A549 (cell line): Measurements from ENCODE around the gene DHX15. TPM values are rescaled to one million over a fixed set of nuclear protein-coding genes. Genes with fewer than 3 reads are reported as not detected.
A peak's percentile ranks its signal among the peaks of the same experiment; 100 is the strongest.
"Not testable (repeated sequence)": the region's sequence is repeated elsewhere in the genome, so short reads cannot be mapped to it uniquely, and the experiment has no call there.

Source experiments
- ATAC-seq, 2 experiments: fragments of 200-7000 bp in 1 of 2; fragments of >200 bp in 1 of 2; cut with Nextera tagmentation in 1 of 2; cut with Tn5 transposase in 1 of 2; 3 replicates each; pipeline versions ENCODE4 v1.8.0 to v1.9.1; 2018 to 2020; ENCODE audit warnings: mild to moderate bottlenecking in 1 of 2, moderate library complexity in 1 of 2
- CTCF ChIA-PET: fragments of 300-600 bp; sonication (Branson Sonifier 250); formaldehyde crosslinking; extraction: SDS; loops from one replicate; lab custom pipeline; 2021; ENCODE audit warnings: antibody characterized with exemption, inconsistent platforms; lab: Yijun Ruan, JAX
- POLR2A ChIA-PET: fragments of 350-600 bp; formaldehyde crosslinking; extraction: SDS; loops from one replicate; lab custom pipeline; 2021; ENCODE audit warnings: antibody characterized with exemption, inconsistent platforms; lab: Yijun Ruan, JAX
- DNase-seq, 2 experiments: peaks; one replicate each; pipeline versions ENCODE4 v3.0.0 to v3.0.0-alpha.2; 2011 to 2016; ENCODE audit warnings: low read depth in 1 of 2, low spot score in 1 of 2
- FAIRE-seq: peaks from 2 replicates; lab custom pipeline; 2011; peaks lifted over from hg19 to GRCh38; lab: Jason Lieb, UNC
- H3K27ac ChIP-seq, 2 experiments: fragments of >200 bp; sonication (Bioruptor Twin); formaldehyde crosslinking; 3 replicates each; pipeline ENCODE4 v1.5.1; 2016 to 2017
- H3K4me1 ChIP-seq: fragments of >200 bp; sonication (Bioruptor Twin); formaldehyde crosslinking; 3 replicates; pipeline ENCODE4 v1.6.1; 2016
- H3K4me2 ChIP-seq: fragments of >200 bp; sonication (Bioruptor Twin); formaldehyde crosslinking; 3 replicates; pipeline ENCODE4 v1.6.1; 2016
- H3K4me3 ChIP-seq: fragments of >200 bp; sonication (Bioruptor Twin); formaldehyde crosslinking; 3 replicates; pipeline ENCODE4 v1.5.1; 2016
- H3K9me3 ChIP-seq: fragments of >200 bp; sonication (Bioruptor Twin); formaldehyde crosslinking; 3 replicates; pipeline ENCODE4 v1.6.1; 2016
- BHLHE40 ChIP-seq: IDR thresholded peaks from 2 replicates; pipeline ENCODE4 v1.6.1; 2012; ENCODE audit warnings: low read depth, low read length, inconsistent platforms
- CBX2 ChIP-seq: fragments of 200-600 bp; sonication (generic); IDR thresholded peaks from 2 replicates; pipeline ENCODE4 v1.6.1; 2016; ENCODE audit warnings: low read depth, mild to moderate bottlenecking, borderline replicate concordance
- CBX8 ChIP-seq: fragments of 200-600 bp; sonication (generic); IDR thresholded peaks from 2 replicates; pipeline ENCODE4 v1.6.1; 2016
- CHD2 ChIP-seq: fragments of 150-350 bp; IDR thresholded peaks from 2 replicates; pipeline ENCODE4 v1.6.1; 2014; ENCODE audit warnings: low read length; ENCODE audit not compliant: partially characterized antibody
- EHF ChIP-seq: fragments of 250-450 bp; sonication (Bioruptor Pico); IDR thresholded peaks from 2 replicates; pipeline ENCODE4 v1.5.0; 2020; ENCODE audit warnings: mild to moderate bottlenecking
- EP300 ChIP-seq, 2 experiments: fragments of >200 bp; sonication (Bioruptor Twin); formaldehyde crosslinking; IDR thresholded peaks; 2 replicates in 1 of 2; 3 replicates in 1 of 2; pipeline ENCODE4 v1.6.1; 2016 to 2017
- ESRRA ChIP-seq: fragments of 150-350 bp; IDR thresholded peaks from 2 replicates; pipeline ENCODE4 v1.6.1; 2014; ENCODE audit warnings: mild to moderate bottlenecking, low read length, borderline replicate concordance
- FOSB ChIP-seq: fragments of 250-450 bp; sonication (Bioruptor Pico); IDR thresholded peaks from 2 replicates; pipeline ENCODE4 v1.5.0; 2020; ENCODE audit warnings: mild to moderate bottlenecking, moderate library complexity
- FOXS1 ChIP-seq: fragments of 250-450 bp; sonication (Bioruptor Pico); IDR thresholded peaks from 2 replicates; pipeline ENCODE4 v1.5.0; 2020; ENCODE audit warnings: mild to moderate bottlenecking, moderate library complexity
- HDAC2 ChIP-seq: fragments of 200-600 bp; sonication (generic); IDR thresholded peaks from 2 replicates; pipeline ENCODE4 v1.6.1; 2016
- HEYL ChIP-seq: fragments of 250-450 bp; sonication (Bioruptor Pico); IDR thresholded peaks from 2 replicates; pipeline ENCODE4 v1.8.0; 2021; ENCODE audit warnings: mild to moderate bottlenecking, moderate library complexity
- JUN ChIP-seq, 2 experiments: fragments of >200 bp; sonication (Bioruptor Twin); formaldehyde crosslinking; IDR thresholded peaks; 2 replicates in 1 of 2; 3 replicates in 1 of 2; pipeline ENCODE4 v1.6.1; 2016 to 2017
- KDM5A ChIP-seq: fragments of 200-600 bp; sonication (generic); IDR thresholded peaks from 2 replicates; pipeline ENCODE4 v1.6.1; 2016; ENCODE audit warnings: antibody characterized with exemption, mild to moderate bottlenecking
- MAFK ChIP-seq: fragments of 450-650 bp; IDR thresholded peaks from 2 replicates; pipeline ENCODE4 v1.6.1; 2014; ENCODE audit not compliant: partially characterized antibody
- NR3C1 ChIP-seq: fragments of >200 bp; sonication (Bioruptor Twin); formaldehyde crosslinking; IDR thresholded peaks from 3 replicates; pipeline ENCODE4 v1.6.1; 2017
- PHF8 ChIP-seq: fragments of 200-600 bp; sonication (generic); IDR thresholded peaks from 2 replicates; pipeline ENCODE4 v1.6.1; 2016; ENCODE audit warnings: low read depth, mild to moderate bottlenecking, antibody characterized with exemption, moderate library complexity, borderline replicate concordance
- POLR2A ChIP-seq: IDR thresholded peaks from 2 replicates; pipeline ENCODE4 v1.6.1; 2012; ENCODE audit warnings: mild to moderate bottlenecking, low read length
- POLR2AphosphoS2 ChIP-seq: conservative IDR thresholded peaks from 2 replicates; pipeline ENCODE4 v1.6.1; 2012; ENCODE audit warnings: low read length, improper control_type of control experiment, inconsistent platforms
- RAD21 ChIP-seq, 2 experiments: fragments of >200 bp in 1 of 2; sonication (Bioruptor Twin) in 1 of 2; formaldehyde crosslinking in 1 of 2; IDR thresholded peaks in 1 of 2; conservative IDR thresholded peaks in 1 of 2; 2 replicates in 1 of 2; 3 replicates in 1 of 2; pipeline ENCODE4 v1.6.1; 2012 to 2018; ENCODE audit warnings: inconsistent platforms in 1 of 2
- RFX5 ChIP-seq: fragments of 450-650 bp; IDR thresholded peaks from 2 replicates; pipeline ENCODE4 v1.7.1; 2014; ENCODE audit warnings: antibody characterized with exemption, mild to moderate bottlenecking, moderate library complexity
- SMC3 ChIP-seq: fragments of >200 bp; sonication (Bioruptor Twin); formaldehyde crosslinking; IDR thresholded peaks from 3 replicates; pipeline ENCODE4 v1.6.1; 2018; ENCODE audit warnings: inconsistent platforms
- TFCP2L1 ChIP-seq: fragments of 250-450 bp; sonication (Bioruptor Pico); IDR thresholded peaks from 2 replicates; pipeline ENCODE4 v1.5.0; 2021; ENCODE audit warnings: mild to moderate bottlenecking
- TP53 ChIP-seq: fragments of 250-450 bp; sonication (Bioruptor Pico); IDR thresholded peaks from 2 replicates; pipeline ENCODE4 v1.5.0; 2021; ENCODE audit warnings: mild to moderate bottlenecking, moderate library complexity
- ZC3H11A ChIP-seq: fragments of 450-650 bp; IDR thresholded peaks from 2 replicates; pipeline ENCODE4 v1.6.1; 2014; ENCODE audit warnings: antibody characterized with exemption, mild to moderate bottlenecking
- ZSCAN20 ChIP-seq: fragments of 250-450 bp; sonication (Bioruptor Pico); IDR thresholded peaks from 2 replicates; pipeline ENCODE4 v1.8.0; 2022; ENCODE audit warnings: mild to moderate bottlenecking, moderate library complexity
- WGBS: methylation state at CpG from one replicate; pipeline ENCODE4 v1.1.6; 2017; ENCODE audit errors: missing lambda C conversion rate; 5-methylcytosine and 5-hydroxymethylcytosine counted together
- polyA plus RNA-seq, 4 experiments: library from polyadenylated mRNA; depleted of rRNA in 3 of 4; stranded (reverse); fragments of >200 nt; fragmentation: RNase III in 1 of 4; extraction: RNeasy Plus Mini Kit Qiagen cat#74134 plus additional on column Dnase treatment in 1 of 4; gene quantifications; 2 replicates in 3 of 4; 3 replicates in 1 of 4; pipeline ENCODE4 v1.2.3, GENCODE V29; 2011 to 2017
- TF ChIP-seq, protein P1 (sequence below): fragments of 150-350 bp; IDR thresholded peaks from 2 replicates; pipeline ENCODE4 v1.6.1; 2014; ENCODE audit warnings: low read depth, mild to moderate bottlenecking, low read length
- TF ChIP-seq, protein P2 (sequence below): IDR thresholded peaks from 2 replicates; pipeline ENCODE4 v1.6.1; 2012; ENCODE audit warnings: low read depth, borderline replicate concordance

The DHX15 gene
- polyA plus RNA-seq, 2 of the 4 experiments (the other 2 are of a cell fraction), result 154 to 189 TPM

GRCh38 chr4:24507439-24507838 is 76.9 kb downstream of the DHX15 start:
- ChIA-PET POLR2A (no interaction called here), CTCF (no interaction called here)
- Histone ChIP-seq H3K4me1 (no peaks in the 10 kb centered on the region), H3K27ac (no peak overlapping the region), H3K4me3 (no peak overlapping the region), H3K4me2 (no peak overlapping the region), H3K9me3 (no peaks in the 10 kb centered on the region)
- no peak for TF ChIP-seq JUN (IDR thresholded peaks at IDR 0.05)
- no peak for TF ChIP-seq SMC3
- no peak for TF ChIP-seq BHLHE40
- no peak for TF ChIP-seq ESRRA
- no peak for TF ChIP-seq CBX8
- TF ChIP-seq MAFK, result no peak
- no peak for TF ChIP-seq POLR2A
- TF ChIP-seq, protein P1, sequence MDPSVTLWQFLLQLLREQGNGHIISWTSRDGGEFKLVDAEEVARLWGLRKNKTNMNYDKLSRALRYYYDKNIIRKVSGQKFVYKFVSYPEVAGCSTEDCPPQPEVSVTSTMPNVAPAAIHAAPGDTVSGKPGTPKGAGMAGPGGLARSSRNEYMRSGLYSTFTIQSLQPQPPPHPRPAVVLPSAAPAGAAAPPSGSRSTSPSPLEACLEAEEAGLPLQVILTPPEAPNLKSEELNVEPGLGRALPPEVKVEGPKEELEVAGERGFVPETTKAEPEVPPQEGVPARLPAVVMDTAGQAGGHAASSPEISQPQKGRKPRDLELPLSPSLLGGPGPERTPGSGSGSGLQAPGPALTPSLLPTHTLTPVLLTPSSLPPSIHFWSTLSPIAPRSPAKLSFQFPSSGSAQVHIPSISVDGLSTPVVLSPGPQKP, result no peak
- no peak for TF ChIP-seq HDAC2
- TF ChIP-seq ZSCAN20, result no peak
- TF ChIP-seq FOXS1 (CRISPR knock-in tag), result no peak
- TF ChIP-seq, protein P2, sequence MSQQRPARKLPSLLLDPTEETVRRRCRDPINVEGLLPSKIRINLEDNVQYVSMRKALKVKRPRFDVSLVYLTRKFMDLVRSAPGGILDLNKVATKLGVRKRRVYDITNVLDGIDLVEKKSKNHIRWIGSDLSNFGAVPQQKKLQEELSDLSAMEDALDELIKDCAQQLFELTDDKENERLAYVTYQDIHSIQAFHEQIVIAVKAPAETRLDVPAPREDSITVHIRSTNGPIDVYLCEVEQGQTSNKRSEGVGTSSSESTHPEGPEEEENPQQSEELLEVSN, result no peak
- TF ChIP-seq CBX2, result no peak
- ATAC-seq, result peak in 1 of 2 experiments; percentile 52; a peak in 3 of 6 replicates
- no peak for FAIRE-seq
- DNase-seq, result no peak
- WGBS, result 94% methylated on average over 7 of the region's 7 CpGs

GRCh38 chr4:24503090-24503489 is 81.3 kb downstream of the DHX15 start:
- DNase-seq, POLR2A ChIA-PET, CTCF ChIA-PET, FAIRE-seq, ATAC-seq, H3K4me1 ChIP-seq, H3K4me3 ChIP-seq, H3K9me3 ChIP-seq, H3K27ac ChIP-seq, H3K4me2 ChIP-seq: not testable (repeated sequence)
- 77% methylated on average over 10 of the region's 10 CpGs for WGBS

DNA sequence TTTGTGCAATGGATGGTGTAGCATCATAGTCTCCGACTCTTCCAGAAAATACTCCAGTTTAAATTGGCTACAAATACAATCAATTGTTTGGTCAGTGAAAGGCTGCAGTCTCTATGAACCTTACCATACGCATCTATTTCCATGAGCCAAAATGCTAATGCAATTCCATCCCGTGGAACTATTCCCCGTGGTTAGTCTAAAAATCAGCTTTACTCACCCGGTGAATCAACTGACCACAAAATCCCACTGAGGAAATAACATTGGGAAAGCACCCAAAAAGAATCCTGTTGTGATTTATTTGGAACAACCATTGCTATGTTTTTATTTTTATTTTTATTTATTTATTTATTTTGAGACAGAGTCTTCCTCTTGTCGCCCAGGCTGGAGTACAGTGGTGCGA is 87.1 kb downstream of the DHX15 start:
- TF ChIP-seq EP300 (IDR thresholded peaks at IDR 0.05) (no peak), RFX5 (no peak), PHF8 (no peak), KDM5A (no peak), HEYL (CRISPR knock-in tag) (no peak), FOSB (CRISPR knock-in tag) (no peak), POLR2AphosphoS2 (no peak), NR3C1 (no peak), FOXS1 (CRISPR knock-in tag) (no peak), TP53 (no peak), TFCP2L1 (CRISPR knock-in tag) (no peak), RAD21 (conservative IDR thresholded peaks at IDR 0.05 in 1 of 2, IDR thresholded peaks at IDR 0.05 in 1 of 2) (no peak), CBX2 (no peak), EHF (CRISPR knock-in tag) (no peak), ZC3H11A (no peak), BHLHE40 (no peak), CHD2 (no peak)
- TF ChIP-seq, protein P1, result no peak
- DNase-seq, result no peak
- H3K4me1 ChIP-seq, result no peaks in the 10 kb centered on the region
- no peak overlapping the region for H3K4me2 ChIP-seq
- ChIA-PET CTCF (no interaction called here), POLR2A (no interaction called here)
- H3K27ac ChIP-seq, result no peak overlapping the region
- no peak for FAIRE-seq
- H3K9me3 ChIP-seq, result no peaks in the 10 kb centered on the region
- no peak for ATAC-seq
- H3K4me3 ChIP-seq, result no peak overlapping the region
- 67% methylated on average over 7 of the region's 7 CpGs for WGBS
